HG02973 (cell line): ENCODE data around the gene OR51E1.

ENCODE experiments used
- ATAC-seq: cut with Tn5 transposase; IDR thresholded peaks from one replicate; pipeline ENCODE4 v1.9.1; 2021; ENCODE audit warnings: moderate library complexity; ENCODE audit not compliant: unreplicated experiment

OR51E1 gene

DNA sequence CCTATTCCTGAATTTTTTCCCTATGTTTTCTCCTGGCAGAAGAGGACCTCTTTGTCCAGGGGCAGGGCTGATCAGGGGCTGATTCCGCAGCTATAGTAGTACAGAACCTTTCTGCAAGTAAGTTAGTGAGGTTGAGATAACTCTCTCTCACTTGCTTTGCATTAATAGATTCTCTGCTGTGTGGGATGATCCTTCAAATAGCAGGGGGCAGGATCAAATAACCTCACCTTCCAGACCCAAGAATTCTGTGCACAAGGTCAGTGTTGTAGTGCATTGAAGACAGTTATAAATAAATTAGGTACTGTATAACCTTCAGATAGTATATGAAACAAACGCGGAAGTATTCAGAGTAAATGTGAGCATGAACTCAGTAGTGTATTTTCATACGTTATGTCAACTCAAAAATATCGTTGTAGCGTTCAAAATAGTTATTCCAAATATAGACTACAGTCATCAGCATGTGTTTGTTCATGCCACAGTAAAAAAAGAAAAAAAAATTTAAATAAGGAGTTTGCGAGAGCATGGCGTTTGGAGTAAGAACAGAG lies 61.1 kb downstream of the OR51E1 start:
- ATAC-seq = no peak
